NCI-H82 treated with DMSO at 0.1 percent for 48 hours (cell line): ENCODE results near the gene SFT2D2.

Source experiments
- DNase-seq: peaks from one replicate; lab custom pipeline; 2025; ENCODE audit not compliant: unreplicated experiment; lab: John Stamatoyannopoulos, UW

SFT2D2 gene

DNA sequence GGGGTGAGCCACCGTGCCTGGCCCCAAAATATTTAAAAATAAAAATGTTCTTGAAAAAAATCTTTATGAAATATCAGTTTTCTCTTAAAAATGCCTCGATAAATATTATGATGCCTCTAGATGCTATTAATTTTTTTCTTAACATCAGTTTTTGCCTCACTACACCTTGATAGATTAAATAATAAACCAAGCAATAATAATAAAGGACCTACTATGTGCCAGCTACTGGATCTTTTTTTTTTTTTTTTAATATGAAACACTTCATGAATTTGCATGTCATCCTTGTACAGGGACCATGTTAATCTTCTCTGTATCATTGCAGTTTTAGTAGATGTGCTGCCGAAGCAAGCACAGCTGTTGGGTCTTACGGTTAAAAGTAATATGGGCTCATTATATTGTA is 37.3 kb downstream of the SFT2D2 start:
- DNase-seq = no peak

- no peak for DNase-seq
Measured at GRCh38 chr1:168264296-168264695, 38.5 kb downstream of the SFT2D2 start.

DNA sequence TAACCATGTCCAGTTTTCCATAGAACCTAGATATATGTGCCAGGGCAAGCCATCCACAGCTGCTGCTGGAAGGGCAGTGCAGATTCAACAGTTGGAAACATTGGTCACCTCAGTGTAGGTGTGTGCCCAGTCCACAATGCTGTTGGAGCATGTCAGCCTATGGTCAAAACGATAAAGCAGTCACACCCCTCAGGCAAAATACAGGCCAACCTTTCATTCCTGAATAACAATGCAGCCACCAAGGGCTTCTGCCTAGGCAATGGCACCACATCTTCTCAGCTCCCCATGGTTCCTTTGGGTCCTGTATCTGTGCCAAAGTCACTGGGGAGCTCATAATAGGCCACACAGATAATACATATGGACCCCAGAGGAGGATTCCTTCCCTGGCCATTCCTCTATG is 39.8 kb downstream of the SFT2D2 start:
- DNase-seq = no peak

GRCh38 chr1:168266644-168267186 is 40.9 kb downstream of the SFT2D2 start:
- DNase-seq = no peak

- no peak for DNase-seq
Measured at GRCh38 chr1:168271636-168272035, 45.8 kb downstream of the SFT2D2 start.

GRCh38 chr1:168273575-168273974 is 47.8 kb downstream of the SFT2D2 start:
- no peak for DNase-seq

DNA sequence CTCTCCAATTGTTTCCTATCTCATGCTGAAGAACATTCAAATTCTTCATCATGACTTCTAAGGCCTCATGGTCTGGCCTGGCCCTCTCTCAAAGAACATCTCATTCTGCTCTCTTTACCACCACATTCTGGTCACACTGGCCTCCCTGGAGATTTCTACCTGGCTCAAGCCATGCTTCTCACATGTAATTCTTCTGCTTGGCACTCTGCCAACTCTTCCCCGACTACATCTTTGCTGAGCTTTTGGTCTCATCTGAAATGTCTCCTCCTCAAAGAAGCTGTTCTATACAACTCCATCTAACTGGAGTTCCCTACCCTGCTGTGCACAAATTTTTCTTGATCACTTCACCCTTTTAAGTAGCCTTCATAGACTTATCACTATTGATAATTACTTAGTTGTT is 53.4 kb downstream of the SFT2D2 start:
- DNase-seq = no peak

DNA sequence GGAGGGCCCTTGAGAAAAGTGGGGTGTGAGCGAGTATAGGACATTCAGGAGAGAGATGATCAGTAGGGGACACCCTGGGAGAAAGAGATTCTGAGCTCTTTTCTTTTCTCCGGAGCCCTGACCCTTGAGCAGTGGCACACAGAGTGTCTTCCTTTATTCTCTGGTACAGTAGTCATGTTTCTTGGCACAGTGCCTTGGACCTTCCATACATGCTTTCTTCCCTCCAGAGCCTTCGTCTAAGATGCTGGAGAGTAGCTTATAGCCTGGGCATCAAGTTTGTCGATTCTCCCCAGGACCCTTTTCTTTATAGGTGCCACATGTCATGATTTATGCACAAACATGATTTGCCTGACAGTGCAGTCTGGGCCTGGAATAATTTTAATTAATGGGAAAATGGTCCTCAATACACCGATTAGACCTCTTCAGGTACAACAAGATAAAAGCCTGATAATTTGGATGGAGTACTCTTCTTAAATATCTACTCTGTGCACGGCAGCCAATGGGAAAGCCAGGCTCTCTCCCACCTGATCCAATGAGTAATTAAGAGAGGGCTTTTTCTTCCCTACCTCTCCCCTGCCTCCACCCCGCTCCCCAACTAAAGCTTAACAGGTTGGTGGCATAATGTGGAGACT is 54.6 kb downstream of the SFT2D2 start, which contains the start of gene TBX19:
Gene TBX19 (plus strand): TSS at position 582 of the 632 bp plus-strand sequence. CDS start 214 bp downstream, outside the sequence.
- no peak for DNase-seq

GRCh38 chr1:168281603-168282325 is 56.0 kb downstream of the SFT2D2 start:
- no peak for DNase-seq

GRCh38 chr1:168285521-168285790 is 59.7 kb downstream of the SFT2D2 start:
- DNase-seq = no peak

- DNase-seq = no peak
Measured at GRCh38 chr1:168285971-168286927, 60.4 kb downstream of the SFT2D2 start.

- no peak for DNase-seq
Measured at GRCh38 chr1:168287237-168287664, 61.4 kb downstream of the SFT2D2 start.

- DNase-seq = no peak
Measured at GRCh38 chr1:168288311-168289052, 62.7 kb downstream of the SFT2D2 start.

DNA sequence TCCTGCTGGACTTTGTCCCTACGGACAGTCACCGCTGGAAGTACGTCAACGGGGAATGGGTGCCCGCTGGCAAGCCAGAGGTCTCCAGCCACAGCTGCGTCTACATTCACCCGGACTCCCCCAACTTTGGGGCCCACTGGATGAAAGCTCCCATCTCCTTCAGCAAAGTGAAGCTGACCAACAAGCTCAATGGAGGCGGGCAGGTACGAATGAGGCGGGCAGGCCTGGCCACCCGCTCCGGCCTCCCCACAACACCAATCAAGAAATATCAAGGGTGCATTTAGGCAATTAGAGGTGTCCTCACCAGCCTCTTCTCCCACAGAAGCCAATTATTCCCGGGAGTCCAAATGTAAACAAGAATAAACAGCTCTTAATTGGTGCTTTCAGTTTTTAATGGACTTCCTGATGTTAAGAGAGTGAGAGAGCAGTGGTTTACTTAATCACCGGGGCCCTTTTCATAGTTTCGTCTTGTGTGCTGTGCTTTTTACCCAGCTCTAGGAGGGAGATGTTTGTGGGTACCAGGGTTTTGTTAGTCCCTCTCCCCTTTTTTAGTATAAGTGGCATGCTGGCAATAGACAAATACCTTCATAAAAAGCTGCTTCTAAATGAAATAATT is 65.5 kb downstream of the SFT2D2 start:
- no peak for DNase-seq

GRCh38 chr1:168293356-168293755 is 67.6 kb downstream of the SFT2D2 start:
- no peak for DNase-seq

DNA sequence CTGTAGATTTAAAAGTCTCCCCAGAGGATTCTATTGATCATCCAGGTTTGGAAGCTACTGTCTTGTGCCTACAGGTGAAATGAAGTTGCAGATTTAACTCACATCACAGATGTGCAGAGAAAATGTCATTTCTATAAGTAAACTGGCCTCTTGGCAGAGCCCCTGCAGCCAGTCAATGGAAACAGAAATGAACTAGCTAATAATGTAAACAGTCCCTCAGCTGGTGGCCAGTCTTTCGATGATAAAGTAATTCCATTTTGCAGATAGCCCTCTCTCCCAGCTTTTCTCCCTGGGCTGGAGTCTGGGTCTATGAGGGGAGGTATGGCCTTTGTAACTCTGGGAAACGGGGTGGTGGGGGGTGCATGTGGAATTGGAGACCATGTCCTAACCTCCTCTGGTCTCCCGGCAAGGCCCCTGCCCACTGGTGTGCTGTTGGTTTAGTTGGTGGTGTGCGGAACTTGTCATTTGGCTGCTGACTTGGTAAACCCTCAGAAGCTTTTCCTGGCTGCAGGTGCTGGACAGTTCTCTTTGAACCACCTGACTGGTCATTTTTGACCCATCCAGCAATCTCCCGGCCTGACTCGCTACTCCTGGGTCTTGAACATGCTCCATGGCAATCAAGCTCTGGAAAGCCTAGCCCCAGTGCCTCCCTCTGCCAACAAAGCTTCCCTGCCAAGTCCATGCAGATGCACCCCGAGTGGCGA is 69.8 kb downstream of the SFT2D2 start:
- no peak for DNase-seq

GRCh38 chr1:168297019-168297730 is 71.4 kb downstream of the SFT2D2 start:
- DNase-seq = no peak

- no peak for DNase-seq
Measured at GRCh38 chr1:168298446-168298845, 72.6 kb downstream of the SFT2D2 start.

- no peak for DNase-seq
Measured at GRCh38 chr1:168300626-168301025, 74.8 kb downstream of the SFT2D2 start.
